Trophoblast cell (in vitro differentiated cells and primary cell): Measurements from ENCODE around the gene PLXNA2.

ENCODE experiments used
- DNase-seq, 2 donors: peaks; one replicate each; pipeline ENCODE4 v3.0.0-alpha.2; 2016
- H2AFZ ChIP-seq: 2 replicates; pipeline ENCODE4 v1.6.1; 2013; ENCODE audit warnings: low read length, moderate library complexity, mild to moderate bottlenecking; ENCODE audit not compliant: insufficient read depth, poor library complexity
- H2AK5ac ChIP-seq: 2 replicates; pipeline ENCODE4 v1.6.1; 2013; ENCODE audit warnings: mild to moderate bottlenecking, low read length
- H2BK120ac ChIP-seq: 2 replicates; pipeline ENCODE4 v1.6.1; 2013; ENCODE audit warnings: low read length, mild to moderate bottlenecking, moderate library complexity; ENCODE audit not compliant: insufficient read depth, poor library complexity
- H2BK12ac ChIP-seq: 2 replicates; pipeline ENCODE4 v1.6.1; 2013; ENCODE audit warnings: mild to moderate bottlenecking, low read length, moderate library complexity
- H2BK5ac ChIP-seq: 2 replicates; pipeline ENCODE4 v1.6.1; 2013; ENCODE audit warnings: low read length, low read depth, moderate library complexity, mild to moderate bottlenecking; ENCODE audit not compliant: poor library complexity
- H3K14ac ChIP-seq: 2 replicates; pipeline ENCODE4 v1.6.1; 2013; ENCODE audit warnings: mild to moderate bottlenecking, low read length
- H3K18ac ChIP-seq: 2 replicates; pipeline ENCODE4 v1.6.1; 2013; ENCODE audit warnings: mild to moderate bottlenecking, low read length
- H3K23ac ChIP-seq: 2 replicates; pipeline ENCODE4 v1.6.1; 2013; ENCODE audit warnings: low read length
- H3K27ac ChIP-seq: 2 replicates; pipeline ENCODE4 v1.5.1; 2013; ENCODE audit warnings: low read depth, mild to moderate bottlenecking, inconsistent platforms, low read length, moderate library complexity
- H3K27me3 ChIP-seq: 2 replicates; pipeline ENCODE4 v1.6.1; 2013; ENCODE audit warnings: inconsistent platforms, mild to moderate bottlenecking, low read length, moderate library complexity; ENCODE audit not compliant: insufficient read depth
- H3K36me3 ChIP-seq, 2 experiments: 1 replicate in 1 of 2; 2 replicates in 1 of 2; pipeline ENCODE4 v1.6.1; 2013; ENCODE audit warnings: low read length in 2 of 2, mild to moderate bottlenecking in 2 of 2, moderate library complexity in 1 of 2; ENCODE audit not compliant: insufficient read depth in 2 of 2, control insufficient read depth in 1 of 2
- H3K4ac ChIP-seq: 2 replicates; pipeline ENCODE4 v1.6.1; 2013; ENCODE audit warnings: low read depth, mild to moderate bottlenecking, low read length, moderate library complexity
- H3K4me1 ChIP-seq, 2 experiments: 1 replicate in 1 of 2; 2 replicates in 1 of 2; pipeline ENCODE4 v1.6.1; 2013; ENCODE audit warnings: low read length in 2 of 2, mild to moderate bottlenecking in 2 of 2, moderate library complexity in 1 of 2; ENCODE audit not compliant: insufficient read depth in 2 of 2, control insufficient read depth in 1 of 2
- H3K4me2 ChIP-seq: 2 replicates; pipeline ENCODE4 v1.6.1; 2013; ENCODE audit warnings: inconsistent platforms, mild to moderate bottlenecking, low read length, moderate library complexity
- H3K4me3 ChIP-seq: 2 replicates; pipeline ENCODE4 v1.5.1; 2013; ENCODE audit warnings: mild to moderate bottlenecking, low read depth, low read length, inconsistent platforms
- H3K79me1 ChIP-seq: one replicate; pipeline ENCODE4 v1.6.1; 2013; ENCODE audit warnings: low read length
- H3K79me2 ChIP-seq: 2 replicates; pipeline ENCODE4 v1.6.1; 2013; ENCODE audit warnings: low read length, mild to moderate bottlenecking; ENCODE audit not compliant: control insufficient read depth, insufficient read depth, poor library complexity
- H3K9ac ChIP-seq: 2 replicates; pipeline ENCODE4 v1.6.1; 2013; ENCODE audit warnings: mild to moderate bottlenecking, low read length
- H3K9me3 ChIP-seq: 2 replicates; pipeline ENCODE4 v1.6.1; 2013; ENCODE audit warnings: low read depth, mild to moderate bottlenecking, control low read depth, inconsistent platforms, low read length; ENCODE audit not compliant: insufficient read depth
- H4K12ac ChIP-seq: 2 replicates; pipeline ENCODE4 v1.6.1; 2013; ENCODE audit warnings: low read depth, mild to moderate bottlenecking, low read length, moderate library complexity
- H4K8ac ChIP-seq: 2 replicates; pipeline ENCODE4 v1.6.1; 2013; ENCODE audit warnings: low read depth, mild to moderate bottlenecking, low read length, moderate library complexity
- H4K91ac ChIP-seq: one replicate; pipeline ENCODE4 v1.6.1; 2013; ENCODE audit warnings: low read depth, mild to moderate bottlenecking, low read length, moderate library complexity
- WGBS: extraction: QIAGEN DNeasy Blood & Tissue Kit; methylation state at CpG from one replicate; pipeline ENCODE4 v1.1.7; 2013; ENCODE audit warnings: missing lambda C conversion rate; ENCODE audit not compliant: insufficient read length, insufficient coverage; ENCODE audit errors: extremely low coverage; 5-methylcytosine and 5-hydroxymethylcytosine counted together

The PLXNA2 gene

DNA sequence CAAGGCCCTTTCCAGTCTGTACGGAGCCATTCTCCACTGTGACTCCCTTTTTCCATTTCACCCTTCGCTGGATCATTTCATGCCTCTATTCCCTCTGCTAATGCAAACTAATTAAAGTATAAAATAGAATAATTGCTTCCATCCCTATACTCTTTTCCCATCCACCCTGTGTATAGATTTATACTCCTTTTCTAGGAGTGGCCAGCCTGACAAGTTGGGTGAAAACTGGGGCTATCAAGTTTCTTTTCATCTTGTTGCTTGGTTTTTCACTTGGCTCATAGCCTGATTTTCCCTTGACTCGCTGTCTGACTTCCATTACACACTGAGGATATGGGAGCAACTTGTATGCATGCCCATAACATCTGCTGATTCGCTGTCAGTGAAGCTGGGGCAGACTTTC lies 107.0 kb downstream of the PLXNA2 start:
- Histone ChIP-seq H2AFZ (no peak overlapping the region), H3K9me3 (peaks cover 2% of the 10 kb centered on the region), H3K36me3 (peaks cover 9 to 21% of the 10 kb centered on the region in 2 experiments), H3K23ac (no peak overlapping the region), H2BK120ac (no peak overlapping the region), H3K79me2 (peaks cover 3% of the 10 kb centered on the region), H3K4ac (no peak overlapping the region), H3K79me1 (no peaks in the 10 kb centered on the region), H3K27me3 (no peaks in the 10 kb centered on the region), H3K4me1 (peaks cover 18 to 23% of the 10 kb centered on the region in 2 experiments), H3K27ac (no peak overlapping the region), H4K12ac (no peak overlapping the region), H3K14ac (no peak overlapping the region), H4K8ac (no peak overlapping the region), H3K18ac (no peak overlapping the region), H4K91ac (no peak overlapping the region), H3K9ac (no peak overlapping the region), H2BK12ac (no peak overlapping the region), H3K4me2 (no peak overlapping the region), H3K4me3 (no peak overlapping the region), H2BK5ac (no peak overlapping the region), H2AK5ac (no peak overlapping the region)
- WGBS: no CpG with 5 or more reads among the region's 4 CpGs
- no peak for DNase-seq

DNA sequence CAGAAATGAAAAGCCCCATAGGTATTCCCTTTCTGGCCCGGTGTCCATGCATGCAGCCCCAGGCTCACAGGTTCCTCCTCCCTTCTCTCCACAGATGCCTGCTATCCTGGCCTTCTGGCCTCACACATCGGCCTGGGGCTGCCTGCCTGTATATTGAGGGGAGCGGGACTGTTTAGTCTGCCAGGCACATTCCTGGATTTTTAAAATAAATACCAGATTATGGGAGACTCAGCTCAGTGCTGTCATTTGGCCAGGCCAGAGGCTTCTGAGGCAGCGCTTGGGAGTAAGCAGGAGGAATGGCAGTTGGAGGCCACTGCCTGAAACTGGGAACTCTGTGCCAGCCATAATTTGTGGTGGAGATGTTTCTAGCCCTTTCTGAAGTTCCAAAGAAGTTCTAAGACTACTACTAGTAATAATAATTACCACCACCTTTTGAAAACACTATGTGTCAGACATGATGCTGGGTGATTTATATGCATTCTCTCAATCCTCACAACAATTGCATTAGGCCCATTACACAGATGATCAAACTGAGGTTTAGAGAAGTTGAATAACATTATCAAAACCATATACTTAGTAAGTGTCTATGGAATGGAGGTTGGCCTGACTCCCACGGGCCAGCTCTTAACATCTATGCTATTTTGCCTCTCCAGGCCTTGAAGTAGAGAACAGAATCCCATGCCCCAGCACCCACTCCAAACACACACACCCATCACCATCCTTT lies 107.6 kb downstream of the PLXNA2 start:
- WGBS: no CpG with 5 or more reads among the region's 5 CpGs
- Histone ChIP-seq H2BK120ac (no peak overlapping the region), H3K23ac (no peak overlapping the region), H4K12ac (no peak overlapping the region), H3K27ac (no peak overlapping the region), H3K79me2 (peaks cover 3% of the 10 kb centered on the region), H4K91ac (no peak overlapping the region), H3K9me3 (peaks cover 2% of the 10 kb centered on the region), H3K4ac (no peak overlapping the region), H3K4me3 (no peak overlapping the region), H3K79me1 (no peaks in the 10 kb centered on the region), H3K4me2 (no peak overlapping the region), H3K4me1 (peaks cover 18 to 26% of the 10 kb centered on the region in 2 experiments), H2AK5ac (no peak overlapping the region), H2BK5ac (no peak overlapping the region), H4K8ac (no peak overlapping the region), H3K18ac (no peak overlapping the region), H3K14ac (no peak overlapping the region), H2AFZ (no peak overlapping the region), H3K36me3 (peaks cover 4 to 15% of the 10 kb centered on the region in 2 experiments), H3K27me3 (no peaks in the 10 kb centered on the region), H2BK12ac (no peak overlapping the region), H3K9ac (no peak overlapping the region)
- DNase-seq: no peak

DNA sequence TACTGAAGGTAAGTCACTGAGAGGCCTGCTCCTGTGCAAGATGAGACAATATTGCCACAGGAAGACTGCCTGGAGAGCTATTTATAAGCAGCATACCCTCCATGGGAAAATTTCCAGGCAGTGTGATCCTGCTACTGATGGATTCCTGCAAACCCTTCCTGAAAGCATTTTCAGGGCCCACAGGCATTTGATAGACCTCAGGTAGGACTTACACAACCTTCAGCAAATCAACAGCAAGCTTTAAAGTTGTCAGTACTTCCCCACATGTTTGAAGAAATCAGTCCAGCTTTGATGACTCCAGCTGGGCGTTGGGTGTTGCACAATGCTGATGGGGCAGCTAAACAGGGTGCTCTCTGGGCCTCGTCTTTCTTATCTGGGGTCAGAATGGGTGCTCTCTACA lies 108.8 kb downstream of the PLXNA2 start:
- no peak for DNase-seq
- Histone ChIP-seq H3K18ac (peak overlapping the region; percentile 1), H3K4me2 (no peak overlapping the region), H3K4me1 (peaks cover 18 to 26% of the 10 kb centered on the region in 2 experiments), H2BK120ac (no peak overlapping the region), H3K9ac (no peak overlapping the region), H2AK5ac (no peak overlapping the region), H3K4me3 (no peak overlapping the region), H2BK5ac (peak overlapping the region; percentile 0), H3K79me1 (no peaks in the 10 kb centered on the region), H4K8ac (no peak overlapping the region), H3K27ac (peak overlapping the region; percentile 39), H3K4ac (no peak overlapping the region), H3K23ac (no peak overlapping the region), H3K79me2 (peaks cover 3% of the 10 kb centered on the region), H4K12ac (no peak overlapping the region), H3K9me3 (peaks cover 2% of the 10 kb centered on the region), H3K27me3 (no peaks in the 10 kb centered on the region), H3K14ac (peak overlapping the region; percentile 2), H4K91ac (peak overlapping the region; percentile 58), H2BK12ac (no peak overlapping the region), H2AFZ (no peak overlapping the region), H3K36me3 (peaks cover 11 to 18% of the 10 kb centered on the region in 2 experiments)
- no CpG with 5 or more reads among the region's 2 CpGs for WGBS

DNA sequence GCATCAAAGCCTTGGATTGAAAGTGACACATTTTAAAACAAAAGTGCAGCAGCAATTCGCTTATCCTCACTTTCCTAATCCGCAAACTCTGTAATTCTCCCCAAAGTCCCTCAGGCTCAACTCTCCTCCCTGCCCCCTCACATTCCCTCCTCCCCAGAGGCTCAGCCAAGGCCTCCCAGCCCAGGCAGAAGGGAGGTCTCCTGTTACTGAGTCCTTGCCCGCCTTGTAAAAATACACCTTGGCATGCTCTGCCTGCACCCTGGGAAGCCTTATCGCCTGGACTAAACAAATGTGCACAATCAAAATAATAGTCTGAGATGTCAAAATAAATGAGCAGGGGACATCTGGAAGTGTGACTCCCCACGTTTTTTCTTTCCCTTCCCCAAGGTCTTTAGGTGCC lies 109.7 kb downstream of the PLXNA2 start:
- no peak overlapping the region for H3K4me3 ChIP-seq
- no peak overlapping the region for H2BK120ac ChIP-seq
- WGBS: no CpG with 5 or more reads among the region's 5 CpGs
- no peaks in the 10 kb centered on the region for H3K79me1 ChIP-seq
- no peak overlapping the region for H4K12ac ChIP-seq
- H3K14ac ChIP-seq: peak overlapping the region; percentile 73
- peaks cover 3% of the 10 kb centered on the region for H3K79me2 ChIP-seq
- peaks cover 18 to 26% of the 10 kb centered on the region in 2 experiments for H3K4me1 ChIP-seq
- peak overlapping the region; percentile 43 for H4K8ac ChIP-seq
- H3K4ac ChIP-seq: peak overlapping the region; percentile 29
- no peak overlapping the region for H3K23ac ChIP-seq
- H3K4me2 ChIP-seq: no peak overlapping the region
- no peak overlapping the region for H2AFZ ChIP-seq
- H2BK5ac ChIP-seq: no peak overlapping the region
- no peak overlapping the region for H2BK12ac ChIP-seq
- H3K36me3 ChIP-seq: peaks cover 11 to 18% of the 10 kb centered on the region in 2 experiments
- H3K27ac ChIP-seq: no peak overlapping the region
- no peak overlapping the region for H4K91ac ChIP-seq
- DNase-seq: no peak
- peak overlapping the region; percentile 8 for H3K18ac ChIP-seq
- H3K9ac ChIP-seq: no peak overlapping the region
- no peaks in the 10 kb centered on the region for H3K27me3 ChIP-seq
- no peak overlapping the region for H2AK5ac ChIP-seq
- peaks cover 2% of the 10 kb centered on the region for H3K9me3 ChIP-seq
